Ovary (tissue), 3 donors: ENCODE results near the gene ZMAT5.

Experiments used
- EP300 ChIP-seq: sonication (generic); formaldehyde crosslinking; IDR thresholded peaks from one replicate; pipeline ENCODE4 v1.6.1; 2017; ENCODE audit warnings: antibody characterized with exemption
- POLR2A ChIP-seq: fragments of 450-650 bp; IDR thresholded peaks from one replicate; pipeline ENCODE4 v1.6.1; 2017; ENCODE audit warnings: antibody characterized with exemption, mild to moderate bottlenecking, moderate library complexity
- TF ChIP-seq, protein P1 (sequence below), 3 donors: fragments of 450-650 bp in 2 of 3; fragments of 200-600 bp in 1 of 3; IDR thresholded peaks; one replicate each; pipeline versions ENCODE4 v1.5.1 to v1.8.0; 2016 to 2022; ENCODE audit warnings: antibody characterized with exemption in 3 of 3, mild to moderate bottlenecking in 1 of 3
- donor health status: DM: no; HTN: no; CAD: no.

DNA sequence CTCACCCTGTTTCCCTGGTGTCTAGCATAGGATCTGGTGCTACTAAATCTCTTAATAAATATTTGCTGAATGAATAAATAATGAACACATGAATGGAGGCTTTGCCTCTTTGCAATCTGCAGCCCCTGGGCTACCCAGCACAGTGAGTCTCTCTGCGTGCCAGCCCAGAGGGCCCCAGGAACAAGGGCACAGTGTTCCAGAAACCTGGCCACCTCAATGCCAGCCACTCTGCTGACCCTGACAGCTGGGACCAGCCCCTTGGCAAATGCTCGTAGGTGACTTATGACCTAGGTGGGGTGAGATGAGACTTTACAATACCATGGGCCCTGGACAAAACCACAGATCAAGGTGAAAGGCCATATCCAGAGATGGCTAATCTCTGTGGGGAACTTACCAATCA is 32.0 kb upstream of the ZMAT5 start:
- no peak for TF ChIP-seq POLR2A
- TF ChIP-seq, protein P1, sequence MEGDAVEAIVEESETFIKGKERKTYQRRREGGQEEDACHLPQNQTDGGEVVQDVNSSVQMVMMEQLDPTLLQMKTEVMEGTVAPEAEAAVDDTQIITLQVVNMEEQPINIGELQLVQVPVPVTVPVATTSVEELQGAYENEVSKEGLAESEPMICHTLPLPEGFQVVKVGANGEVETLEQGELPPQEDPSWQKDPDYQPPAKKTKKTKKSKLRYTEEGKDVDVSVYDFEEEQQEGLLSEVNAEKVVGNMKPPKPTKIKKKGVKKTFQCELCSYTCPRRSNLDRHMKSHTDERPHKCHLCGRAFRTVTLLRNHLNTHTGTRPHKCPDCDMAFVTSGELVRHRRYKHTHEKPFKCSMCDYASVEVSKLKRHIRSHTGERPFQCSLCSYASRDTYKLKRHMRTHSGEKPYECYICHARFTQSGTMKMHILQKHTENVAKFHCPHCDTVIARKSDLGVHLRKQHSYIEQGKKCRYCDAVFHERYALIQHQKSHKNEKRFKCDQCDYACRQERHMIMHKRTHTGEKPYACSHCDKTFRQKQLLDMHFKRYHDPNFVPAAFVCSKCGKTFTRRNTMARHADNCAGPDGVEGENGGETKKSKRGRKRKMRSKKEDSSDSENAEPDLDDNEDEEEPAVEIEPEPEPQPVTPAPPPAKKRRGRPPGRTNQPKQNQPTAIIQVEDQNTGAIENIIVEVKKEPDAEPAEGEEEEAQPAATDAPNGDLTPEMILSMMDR (IDR thresholded peaks at IDR 0.05) = no peak
- TF ChIP-seq EP300 = no peak
